H9 (cell line): ENCODE measurements around the gene PYROXD2. TPM values are rescaled to one million over a fixed set of nuclear protein-coding genes. Genes with fewer than 3 reads are reported as not detected.

Experiments used
- DNase-seq: peaks from one replicate; pipeline ENCODE4 v3.0.0-alpha.2; 2017
- H2AFZ ChIP-seq: one replicate; pipeline ENCODE4 v1.6.1; 2013; ENCODE audit warnings: mild to moderate bottlenecking, low read length, control low read depth, moderate library complexity
- H2AK5ac ChIP-seq: 2 replicates; pipeline ENCODE4 v1.6.1; 2013; ENCODE audit warnings: low read length, control low read depth, mixed read lengths; ENCODE audit not compliant: insufficient read length
- H2BK120ac ChIP-seq: one replicate; pipeline ENCODE4 v1.6.1; 2013; ENCODE audit warnings: low read depth, mild to moderate bottlenecking, low read length, control low read depth, inconsistent platforms; ENCODE audit not compliant: poor library complexity, severe bottlenecking
- H2BK12ac ChIP-seq: 2 replicates; pipeline ENCODE4 v1.6.1; 2013; ENCODE audit warnings: low read length, control low read depth, mixed read lengths, low read depth; ENCODE audit not compliant: insufficient read length
- H2BK15ac ChIP-seq: 2 replicates; pipeline ENCODE4 v1.6.1; 2013; ENCODE audit warnings: low read depth, low read length, control low read depth
- H2BK20ac ChIP-seq: one replicate; pipeline ENCODE4 v1.6.1; 2013; ENCODE audit warnings: low read depth, mild to moderate bottlenecking, low read length, control low read depth, inconsistent platforms; ENCODE audit not compliant: poor library complexity, severe bottlenecking
- H2BK5ac ChIP-seq: 2 replicates; pipeline ENCODE4 v1.6.1; 2013; ENCODE audit warnings: low read length, control low read depth, mixed read lengths; ENCODE audit not compliant: insufficient read length
- H3K14ac ChIP-seq: 2 replicates; pipeline ENCODE4 v1.6.1; 2013; ENCODE audit warnings: low read length, control low read depth; ENCODE audit not compliant: insufficient read depth
- H3K18ac ChIP-seq: 2 replicates; pipeline ENCODE4 v1.6.1; 2013; ENCODE audit warnings: low read depth, mild to moderate bottlenecking, mixed read lengths, low read length, control low read depth; ENCODE audit not compliant: insufficient read length
- H3K23ac ChIP-seq: 2 replicates; pipeline ENCODE4 v1.6.1; 2013; ENCODE audit warnings: low read length, control low read depth, mixed read lengths, low read depth; ENCODE audit not compliant: insufficient read length
- H3K23me2 ChIP-seq: 2 replicates; pipeline ENCODE4 v1.6.1; 2013; ENCODE audit warnings: low read depth, mild to moderate bottlenecking, mixed read lengths, low read length, control low read depth; ENCODE audit not compliant: insufficient read length, poor library complexity, severe bottlenecking
- H3K27ac ChIP-seq: 2 replicates; pipeline ENCODE4 v1.5.1; 2013; ENCODE audit warnings: low read length, control low read depth, mixed read lengths, low read depth; ENCODE audit not compliant: insufficient read length
- H3K27me3 ChIP-seq: 2 replicates; pipeline ENCODE4 v1.6.1; 2013; ENCODE audit warnings: low read length, control low read depth, inconsistent platforms; ENCODE audit not compliant: insufficient read depth
- H3K4ac ChIP-seq: 2 replicates; pipeline ENCODE4 v1.6.1; 2013; ENCODE audit warnings: low read depth, mild to moderate bottlenecking, control low read depth, inconsistent platforms, low read length, moderate library complexity
- H3K4me1 ChIP-seq: 2 replicates; pipeline ENCODE4 v1.6.1; 2013; ENCODE audit warnings: low read length, control low read depth, inconsistent platforms; ENCODE audit not compliant: insufficient read depth
- H3K4me2 ChIP-seq: 2 replicates; pipeline ENCODE4 v1.6.1; 2013; ENCODE audit warnings: low read length, control low read depth, mixed read lengths; ENCODE audit not compliant: insufficient read length, insufficient read depth
- H3K56ac ChIP-seq: 2 replicates; pipeline ENCODE4 v1.6.1; 2013; ENCODE audit warnings: low read depth, mild to moderate bottlenecking, mixed read lengths, low read length, control low read depth; ENCODE audit not compliant: insufficient read length
- H3K79me1 ChIP-seq: 2 replicates; pipeline ENCODE4 v1.6.1; 2013; ENCODE audit warnings: low read depth, mild to moderate bottlenecking, moderate library complexity, low read length, control low read depth, inconsistent platforms; ENCODE audit not compliant: insufficient read depth, poor library complexity, severe bottlenecking
- H3K79me2 ChIP-seq: 2 replicates; pipeline ENCODE4 v1.6.1; 2013; ENCODE audit warnings: low read length, control low read depth, inconsistent platforms; ENCODE audit not compliant: insufficient read depth
- H3K9ac ChIP-seq: 2 replicates; pipeline ENCODE4 v1.6.1; 2013; ENCODE audit warnings: low read length, control low read depth, mixed read lengths; ENCODE audit not compliant: insufficient read length; ENCODE audit errors: extremely low read depth
- H3K9me3 ChIP-seq: one replicate; pipeline ENCODE4 v1.6.1; 2013; ENCODE audit warnings: low read depth, low read length, inconsistent platforms; ENCODE audit not compliant: control insufficient read depth
- H3T11ph ChIP-seq: one replicate; pipeline ENCODE4 v1.6.1; 2013; ENCODE audit warnings: mild to moderate bottlenecking, low read length, control low read depth, inconsistent platforms
- H4K20me1 ChIP-seq: one replicate; pipeline ENCODE4 v1.6.1; 2013; ENCODE audit not compliant: control insufficient read depth, insufficient read length, insufficient read depth
- H4K5ac ChIP-seq: 2 replicates; pipeline ENCODE4 v1.6.1; 2013; ENCODE audit warnings: low read depth, mild to moderate bottlenecking, mixed read lengths, low read length, control low read depth; ENCODE audit not compliant: insufficient read length
- H4K8ac ChIP-seq: replicated peaks from 2 replicates; pipeline ENCODE4 v1.6.1; 2013; ENCODE audit warnings: low read length, control low read depth, mixed read lengths, low read depth; ENCODE audit not compliant: insufficient read length
- H4K91ac ChIP-seq: 2 replicates; pipeline ENCODE4 v1.6.1; 2013; ENCODE audit warnings: low read depth, mild to moderate bottlenecking, moderate library complexity, mixed read lengths, low read length, control low read depth; ENCODE audit not compliant: insufficient read length
- H3K27ac Mint-ChIP-seq, 3 experiments: 2 replicates in 2 of 3; 3 replicates in 1 of 3; pipeline ENCODE4 v1.8.0; 2020 to 2021; ENCODE audit warnings: mixed read lengths in 3 of 3, mild to moderate bottlenecking in 1 of 3, moderate library complexity in 1 of 3
- H3K27me3 Mint-ChIP-seq: 2 replicates; pipeline ENCODE4 v1.8.0; 2021; ENCODE audit warnings: low read depth, mild to moderate bottlenecking, moderate library complexity, mixed read lengths
- H3K36me3 Mint-ChIP-seq, 3 experiments: 2 replicates in 2 of 3; 3 replicates in 1 of 3; pipeline ENCODE4 v1.8.0; 2020 to 2021; ENCODE audit warnings: low read depth in 3 of 3, mixed read lengths in 3 of 3; ENCODE audit not compliant: insufficient read depth in 1 of 3
- H3K4me1 Mint-ChIP-seq, 2 experiments: 2 replicates each; pipeline ENCODE4 v1.8.0; 2020; ENCODE audit warnings: mixed read lengths in 2 of 2
- H3K4me3 Mint-ChIP-seq, 2 experiments: 2 replicates in 1 of 2; 3 replicates in 1 of 2; pipeline ENCODE4 v1.8.0; 2020 to 2021; ENCODE audit warnings: mild to moderate bottlenecking in 2 of 2, mixed read lengths in 2 of 2, moderate library complexity in 1 of 2
- H3K9me3 Mint-ChIP-seq, 2 experiments: 2 replicates in 1 of 2; 3 replicates in 1 of 2; pipeline ENCODE4 v1.8.0; 2020; ENCODE audit warnings: mild to moderate bottlenecking in 2 of 2, mixed read lengths in 2 of 2, moderate library complexity in 1 of 2
- WGBS: extraction: QIAGEN DNeasy Blood & Tissue Kit; methylation state at CpG from one replicate; pipeline ENCODE4 v1.1.7; 2013; ENCODE audit warnings: missing lambda C conversion rate, low lambda C conversion rate, mixed read lengths; ENCODE audit not compliant: insufficient read length; ENCODE audit errors: extremely low coverage; 5-methylcytosine and 5-hydroxymethylcytosine counted together
- total RNA-seq: library from RNA; stranded (reverse); gene quantifications from 2 replicates; pipeline ENCODE4 v1.2.1, GENCODE V29; 2021
- TF ChIP-seq, protein P1 (sequence below): fragments of 200-600 bp; sonication (generic); conservative IDR thresholded peaks from 3 replicates; pipeline ENCODE4 v1.8.0; 2021; ENCODE audit warnings: antibody characterized with exemption, mild to moderate bottlenecking

PYROXD2 gene
- total RNA-seq, 1 experiment from 2014 or later, result 5.3 TPM

DNA sequence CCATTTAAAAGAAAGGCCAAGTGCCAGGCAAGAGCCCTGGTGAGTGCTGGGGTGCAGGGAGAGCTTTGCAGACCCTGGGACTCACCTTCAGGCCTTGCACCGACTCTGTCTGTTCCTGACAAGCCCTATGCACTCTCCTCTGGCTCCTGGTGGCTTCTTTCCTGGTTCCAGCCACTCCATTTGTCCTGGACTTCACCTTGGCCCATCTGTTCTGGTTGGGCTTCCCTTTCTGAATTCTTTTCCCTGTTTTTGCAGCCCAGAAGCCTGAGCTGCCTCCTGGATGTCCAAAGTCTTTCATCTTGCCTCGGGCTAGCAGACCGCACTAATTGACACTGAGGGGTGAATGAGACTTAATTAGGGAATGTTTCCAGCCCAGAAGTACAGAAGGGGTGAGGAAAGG lies 60.5 kb downstream of the PYROXD2 start:
- H3K23me2 ChIP-seq, result no peaks in the 10 kb centered on the region
- H2BK15ac ChIP-seq, result no peak overlapping the region
- H3K27me3 Mint-ChIP-seq, result peaks cover 23% of the 10 kb centered on the region
- H2AFZ ChIP-seq, result no peak overlapping the region
- no peak overlapping the region for H3K9ac ChIP-seq
- H4K20me1 ChIP-seq, result no peaks in the 10 kb centered on the region
- no peaks in the 10 kb centered on the region for H3K79me2 ChIP-seq
- no peak overlapping the region for H3T11ph ChIP-seq
- TF ChIP-seq, protein P1, sequence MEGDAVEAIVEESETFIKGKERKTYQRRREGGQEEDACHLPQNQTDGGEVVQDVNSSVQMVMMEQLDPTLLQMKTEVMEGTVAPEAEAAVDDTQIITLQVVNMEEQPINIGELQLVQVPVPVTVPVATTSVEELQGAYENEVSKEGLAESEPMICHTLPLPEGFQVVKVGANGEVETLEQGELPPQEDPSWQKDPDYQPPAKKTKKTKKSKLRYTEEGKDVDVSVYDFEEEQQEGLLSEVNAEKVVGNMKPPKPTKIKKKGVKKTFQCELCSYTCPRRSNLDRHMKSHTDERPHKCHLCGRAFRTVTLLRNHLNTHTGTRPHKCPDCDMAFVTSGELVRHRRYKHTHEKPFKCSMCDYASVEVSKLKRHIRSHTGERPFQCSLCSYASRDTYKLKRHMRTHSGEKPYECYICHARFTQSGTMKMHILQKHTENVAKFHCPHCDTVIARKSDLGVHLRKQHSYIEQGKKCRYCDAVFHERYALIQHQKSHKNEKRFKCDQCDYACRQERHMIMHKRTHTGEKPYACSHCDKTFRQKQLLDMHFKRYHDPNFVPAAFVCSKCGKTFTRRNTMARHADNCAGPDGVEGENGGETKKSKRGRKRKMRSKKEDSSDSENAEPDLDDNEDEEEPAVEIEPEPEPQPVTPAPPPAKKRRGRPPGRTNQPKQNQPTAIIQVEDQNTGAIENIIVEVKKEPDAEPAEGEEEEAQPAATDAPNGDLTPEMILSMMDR, result no peak
- H3K4ac ChIP-seq, result no peak overlapping the region
- no peak overlapping the region for H2BK20ac ChIP-seq
- H2BK12ac ChIP-seq, result no peak overlapping the region
- H3K27ac ChIP-seq, result no peak overlapping the region
- no peak overlapping the region for H2BK5ac ChIP-seq
- H3K4me2 ChIP-seq, result no peak overlapping the region
- peaks cover 3% of the 10 kb centered on the region; the same call in 1 of the 2 replicates for H3K4me1 ChIP-seq
- peaks cover 9 to 12% of the 10 kb centered on the region in 2 experiments; a peak in 3 of 4 replicates for H3K4me1 Mint-ChIP-seq
- no peaks in the 10 kb centered on the region; a peak in 1 of 7 replicates for H3K36me3 Mint-ChIP-seq
- no peak overlapping the region for H2BK120ac ChIP-seq
- H3K27me3 ChIP-seq, result no peaks in the 10 kb centered on the region
- H3K18ac ChIP-seq, result no peak overlapping the region
- H3K79me1 ChIP-seq, result no peaks in the 10 kb centered on the region
- H3K4me3 Mint-ChIP-seq, result no peak overlapping the region
- no peaks in the 10 kb centered on the region for H3K9me3 ChIP-seq
- WGBS, result no CpG with 5 or more reads among the region's 3 CpGs
- H4K91ac ChIP-seq, result no peak overlapping the region
- DNase-seq, result no peak
- no peak overlapping the region for H2AK5ac ChIP-seq
- no peak overlapping the region for H3K56ac ChIP-seq
- no peak overlapping the region for H3K23ac ChIP-seq
- H4K5ac ChIP-seq, result no peak overlapping the region
- H4K8ac ChIP-seq, result no peak overlapping the region
- H3K27ac Mint-ChIP-seq, result no peak overlapping the region
- H3K14ac ChIP-seq, result no peak overlapping the region
- H3K9me3 Mint-ChIP-seq, result no peaks in the 10 kb centered on the region
